GM21515 (cell line): ENCODE measurements around the gene AUTS2.
A peak's percentile ranks its signal among the peaks of the same experiment; 100 is the strongest.

Experiments
- ATAC-seq: cut with Tn5 transposase; IDR thresholded peaks from one replicate; pipeline ENCODE4 v1.9.1; 2021; ENCODE audit not compliant: unreplicated experiment

Gene AUTS2

GRCh38 chr7:69622960-69623359, 24.7 kb downstream of the AUTS2 start:
- ATAC-seq = no peak

DNA sequence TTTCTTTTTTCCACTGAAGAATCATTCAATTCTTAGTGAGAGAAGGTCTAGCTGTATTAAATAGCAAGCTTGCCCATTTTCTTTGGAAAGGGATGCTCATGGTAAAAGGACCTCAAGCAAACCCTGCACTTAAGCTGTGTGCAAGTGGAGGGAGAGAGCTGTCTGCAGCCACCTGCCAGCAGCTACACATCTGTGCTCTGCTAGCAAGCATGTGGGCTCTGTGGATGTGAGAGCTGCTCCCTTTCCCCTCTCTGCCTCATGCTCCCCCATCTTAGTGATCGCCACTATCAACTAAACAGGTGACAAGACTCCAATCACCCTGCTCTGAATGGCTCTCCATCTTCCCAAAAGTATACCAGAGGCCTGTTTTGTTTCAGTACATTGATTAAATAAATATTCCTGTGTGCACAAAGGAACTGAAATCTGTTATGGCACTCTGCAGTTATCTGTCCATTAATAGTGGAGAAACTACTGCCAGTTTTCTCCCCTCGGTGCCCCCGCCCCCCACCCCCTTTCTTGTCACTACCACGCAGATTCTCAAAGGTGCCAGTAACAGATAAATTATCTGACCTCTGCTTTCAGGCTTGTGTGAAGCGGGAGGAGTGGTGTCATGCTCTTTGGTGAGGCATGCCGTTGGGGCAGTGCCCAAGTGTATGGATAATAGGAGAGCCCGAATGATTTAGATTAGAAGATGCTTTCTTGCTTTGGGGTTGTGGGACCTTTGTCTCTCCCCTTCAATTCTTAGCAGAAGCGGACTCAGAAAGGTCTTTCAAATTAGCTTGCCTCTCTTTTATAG, 26.4 kb downstream of the AUTS2 start:
- no peak for ATAC-seq

GRCh38 chr7:69625238-69625637, 27.0 kb downstream of the AUTS2 start:
- ATAC-seq = no peak

DNA sequence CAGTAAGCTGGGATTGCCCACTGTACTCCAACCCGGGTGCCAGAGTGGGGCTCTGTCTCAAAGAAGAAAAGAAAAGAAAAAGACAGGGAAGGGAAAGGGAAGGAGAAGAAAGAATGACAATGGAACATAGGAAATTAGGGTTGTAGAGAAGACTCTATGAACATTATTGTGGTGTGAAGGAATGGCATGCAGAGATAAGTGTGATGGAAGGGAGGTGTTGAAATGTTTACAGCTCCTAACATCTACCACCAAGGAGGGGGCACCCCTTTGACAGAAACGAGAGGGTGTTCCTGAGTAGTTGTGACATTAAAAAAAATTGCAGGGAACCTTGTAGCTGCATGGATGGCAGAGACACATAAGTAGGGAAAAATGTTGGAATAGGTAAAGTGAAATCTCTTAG, 27.5 kb downstream of the AUTS2 start:
- ATAC-seq = no peak

GRCh38 chr7:69630292-69630691, 32.0 kb downstream of the AUTS2 start:
- ATAC-seq = no peak

DNA sequence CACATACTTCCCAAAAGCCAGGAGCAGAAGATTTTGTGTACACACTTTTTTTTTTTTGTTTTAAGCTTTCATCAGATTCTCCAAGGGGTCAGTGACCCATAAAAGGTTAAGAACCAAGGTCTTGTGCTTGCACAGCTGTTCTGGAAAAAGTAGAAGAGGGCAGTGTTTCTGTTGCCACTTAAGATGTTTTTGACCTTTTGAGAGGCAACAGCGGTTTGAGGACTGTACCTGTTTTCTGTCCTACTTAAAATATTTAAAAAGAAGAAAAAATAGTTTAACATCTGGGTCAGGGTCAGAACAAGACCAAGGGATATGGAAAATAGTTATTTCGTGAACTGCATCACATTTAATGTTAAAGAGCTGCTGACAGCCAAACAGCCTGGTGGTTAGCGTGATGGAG, 32.9 kb downstream of the AUTS2 start:
- ATAC-seq = no peak

DNA sequence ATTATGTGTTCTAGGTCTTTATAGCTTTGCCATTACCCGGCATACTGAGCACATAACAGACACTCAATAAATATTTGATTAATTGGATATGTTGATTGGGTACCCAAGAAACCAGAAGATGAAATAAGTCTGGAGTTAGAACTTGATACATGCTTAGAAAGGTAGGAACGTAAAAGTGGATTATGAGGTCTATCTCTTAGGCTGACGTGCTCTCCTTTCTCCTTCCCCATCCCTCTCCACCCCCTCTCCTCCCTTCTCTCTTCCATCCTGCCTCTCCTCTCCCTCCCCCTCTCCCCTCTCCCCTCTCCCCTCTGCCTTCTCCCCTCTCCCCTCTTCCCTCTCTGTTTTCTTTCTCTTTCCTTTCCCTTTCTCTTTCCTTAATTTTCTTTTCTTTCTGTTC, 34.0 kb downstream of the AUTS2 start:
- no peak for ATAC-seq

DNA sequence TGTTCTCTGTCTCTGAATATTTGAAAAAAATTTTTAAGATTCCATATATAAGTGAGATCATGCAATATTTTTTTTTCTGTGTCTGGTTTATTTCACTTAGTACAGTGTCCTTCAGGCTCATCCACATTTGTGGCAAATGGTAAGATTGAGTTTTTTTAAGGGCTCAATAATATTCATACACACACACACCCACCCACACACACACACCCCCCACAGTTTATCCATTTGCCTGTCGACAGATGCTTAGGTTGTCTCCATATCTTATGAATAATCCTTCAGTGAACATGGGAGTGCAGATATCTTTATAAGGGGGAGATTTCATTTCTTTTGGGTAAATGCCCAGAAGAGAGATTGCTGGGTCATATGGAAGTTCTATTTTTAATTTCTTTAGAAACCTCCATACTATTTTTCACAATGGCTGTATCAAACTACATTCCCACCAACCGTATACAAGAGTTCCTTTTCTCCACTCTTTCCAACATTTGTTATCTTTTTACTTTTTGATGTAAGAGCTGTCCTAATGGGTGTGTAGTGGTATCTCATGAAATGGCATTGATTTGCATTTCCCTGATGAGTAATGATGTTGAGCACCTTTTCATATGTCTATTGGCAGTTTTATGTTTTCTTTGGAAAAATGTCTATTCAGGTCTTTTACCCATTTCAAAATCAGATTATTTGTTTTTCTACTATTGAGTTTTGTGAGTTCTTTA, 35.0 kb downstream of the AUTS2 start:
- no peak for ATAC-seq

GRCh38 chr7:69635555-69636185, 37.4 kb downstream of the AUTS2 start:
- ATAC-seq = no peak

GRCh38 chr7:69638674-69639073, 40.4 kb downstream of the AUTS2 start:
- no peak for ATAC-seq

DNA sequence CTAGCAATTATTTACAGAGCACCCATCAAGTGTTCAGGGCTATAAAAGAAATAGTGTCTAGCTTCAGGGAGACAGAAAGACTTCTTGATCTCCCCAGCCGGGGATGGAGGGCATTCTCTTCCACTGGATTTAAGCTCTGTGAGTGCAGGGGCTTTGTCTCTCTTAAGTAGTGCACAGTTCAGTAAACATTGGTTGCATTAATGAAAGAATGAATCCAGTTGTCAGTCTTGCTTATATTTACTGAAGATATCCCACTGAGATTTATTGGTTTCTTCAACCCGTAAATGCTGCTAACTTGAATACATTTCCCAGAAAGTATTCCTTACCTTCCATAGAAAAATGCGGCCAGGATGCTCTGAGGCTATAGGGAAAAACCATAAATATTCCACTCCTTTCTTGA, 41.9 kb downstream of the AUTS2 start:
- no peak for ATAC-seq

- no peak for ATAC-seq
Observed at GRCh38 chr7:69640925-69641594, 42.8 kb downstream of the AUTS2 start.

DNA sequence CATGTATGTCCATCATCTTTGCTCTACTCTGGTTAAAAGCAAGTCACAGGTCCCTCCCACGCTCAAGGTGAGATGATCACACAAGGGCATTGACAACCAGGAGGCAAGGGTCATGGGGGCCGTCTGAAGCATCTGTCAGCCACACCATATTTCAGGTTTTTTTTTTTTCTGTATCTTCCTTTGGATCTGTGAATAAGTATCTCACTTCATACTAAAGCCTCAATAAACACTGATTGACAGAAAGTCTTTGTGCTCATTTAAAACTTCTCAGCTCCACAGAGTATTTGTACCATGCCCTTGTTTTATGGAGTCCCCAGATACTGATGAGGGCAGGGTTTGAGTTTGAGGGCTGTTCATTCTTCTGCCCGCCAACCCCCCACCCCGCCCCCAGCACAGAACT, 45.0 kb downstream of the AUTS2 start:
- no peak for ATAC-seq

- no peak for ATAC-seq
Observed at GRCh38 chr7:69643708-69644445, 45.6 kb downstream of the AUTS2 start.

DNA sequence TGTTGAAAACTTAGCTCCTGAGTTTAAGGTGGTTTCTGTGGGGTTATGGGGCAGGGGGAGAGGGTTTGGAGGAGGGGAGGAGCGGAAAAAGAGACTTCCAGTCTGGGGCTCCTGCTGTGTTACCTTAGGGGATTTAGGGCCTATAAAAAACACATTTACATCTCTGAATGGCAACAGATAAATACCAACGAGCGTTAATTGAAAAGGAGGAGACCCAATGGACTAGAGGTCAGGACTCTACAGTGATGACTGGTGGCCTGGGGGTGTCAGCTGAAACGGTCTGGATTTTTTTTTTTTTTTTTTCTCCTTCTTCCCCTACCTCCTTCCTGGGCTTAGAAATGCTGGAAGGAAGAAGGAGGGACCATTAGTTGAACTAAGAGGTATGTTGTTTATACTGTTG, 47.4 kb downstream of the AUTS2 start:
- ATAC-seq = no peak

- ATAC-seq = peak; percentile 79
Observed at GRCh38 chr7:69651101-69651590, 52.9 kb downstream of the AUTS2 start.

DNA sequence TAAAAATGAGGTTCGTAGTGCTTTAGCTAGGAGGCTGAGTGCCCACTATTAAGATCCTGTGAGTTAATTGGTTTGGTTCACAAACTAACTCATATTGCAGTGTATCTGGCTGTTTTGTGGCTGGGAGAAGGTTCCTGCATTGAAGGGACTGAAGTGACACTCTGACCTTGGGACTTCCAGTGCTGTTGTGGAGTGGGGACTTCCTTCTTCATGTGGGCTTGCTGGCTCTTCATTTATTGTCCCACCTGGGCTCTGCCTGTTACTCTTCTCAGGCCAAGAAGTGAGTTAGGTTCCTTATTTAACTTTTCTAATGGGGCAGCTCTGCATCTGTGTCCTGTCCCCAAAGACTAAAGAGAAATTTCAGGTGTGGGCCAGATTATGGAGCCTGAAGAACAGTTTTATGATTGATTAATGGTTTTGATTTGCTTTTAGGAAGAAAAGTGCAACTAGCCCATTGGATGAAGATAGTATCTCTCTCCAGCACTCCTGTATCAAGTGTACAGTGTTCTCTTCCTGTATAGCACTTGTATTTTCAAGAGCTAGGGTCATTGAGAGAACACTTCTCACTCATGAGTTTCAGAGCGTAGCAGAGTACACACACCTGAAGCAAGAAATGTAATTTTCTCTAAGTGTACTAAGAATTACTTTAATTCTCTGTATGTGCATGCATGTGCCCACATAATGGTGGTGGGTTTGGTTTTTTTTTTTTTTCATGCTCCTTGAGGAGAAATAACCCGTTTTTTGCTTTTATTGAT, 54.8 kb downstream of the AUTS2 start:
- no peak for ATAC-seq

- ATAC-seq = no peak
Observed at GRCh38 chr7:69653806-69654205, 55.5 kb downstream of the AUTS2 start.

DNA sequence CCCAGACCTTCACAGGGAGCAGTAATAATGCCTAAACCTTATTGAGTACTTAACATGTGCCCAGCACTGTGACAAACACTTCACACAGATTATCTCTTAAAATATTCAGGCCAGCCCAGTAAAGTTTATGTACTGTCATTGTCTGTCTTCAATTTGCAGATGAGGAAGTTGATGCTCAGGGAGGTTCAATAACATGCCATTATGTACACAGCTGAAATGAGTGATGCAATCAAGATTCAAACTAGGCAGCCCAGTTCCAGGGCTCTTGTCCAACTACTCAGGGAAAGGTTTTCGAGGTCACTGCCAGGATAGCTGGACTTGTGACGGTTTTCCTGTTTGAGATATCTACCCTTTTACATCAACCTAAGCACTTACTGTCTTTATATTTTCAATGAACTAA, 56.1 kb downstream of the AUTS2 start:
- ATAC-seq = no peak
